ENCODE measurements around the gene SASH1. TPM values are rescaled to one million over a fixed set of nuclear protein-coding genes. Genes with fewer than 3 reads are reported as not detected.
A peak's percentile ranks its signal among the peaks of the same experiment; 100 is the strongest.

SASH1 gene
- total RNA-seq, 1 experiment from 2014 or later, result 33.2 TPM

DNA sequence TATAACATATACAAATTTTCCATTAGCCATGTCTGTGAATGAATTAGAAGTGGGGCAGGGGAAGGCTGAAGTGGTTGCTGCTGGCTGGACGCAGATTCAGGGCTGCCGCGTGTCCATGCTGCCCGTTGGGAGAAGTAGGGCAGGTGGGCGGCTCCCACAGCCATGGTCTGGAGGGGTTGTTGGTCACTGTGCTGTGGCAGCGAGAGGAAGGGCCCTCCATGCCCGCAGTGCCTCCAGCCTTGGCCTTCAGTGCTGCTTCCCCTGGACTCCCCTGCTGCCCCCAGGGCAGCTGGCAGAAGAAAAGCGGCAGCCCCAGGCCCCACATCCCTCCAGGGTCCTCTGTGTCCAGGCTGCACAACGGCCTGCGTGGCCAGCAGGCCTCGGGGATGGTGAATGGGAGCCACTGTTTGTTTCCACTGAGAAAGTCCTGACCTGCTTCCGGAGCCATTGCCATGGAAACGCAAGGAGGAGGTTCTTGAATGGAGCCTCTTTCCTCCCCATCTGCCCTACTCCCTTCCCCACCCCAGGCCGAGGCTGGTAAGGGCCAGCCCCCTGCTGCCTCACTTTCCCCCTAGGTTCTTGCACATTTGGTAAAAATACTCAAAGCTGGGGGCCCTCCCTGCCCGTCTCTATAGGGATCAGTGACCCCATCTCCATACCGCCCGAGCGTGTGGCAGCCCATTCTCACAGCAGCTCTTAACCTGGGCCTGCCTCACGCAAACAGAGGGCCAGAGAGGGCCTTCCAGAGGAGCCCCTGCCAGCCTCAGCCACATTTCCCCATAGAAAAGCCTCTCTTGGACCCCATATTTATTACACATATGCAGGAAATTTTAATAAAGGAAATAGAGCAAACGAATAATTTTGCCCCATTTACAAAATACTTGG is 113.3 kb downstream of the SASH1 start:
- Histone ChIP-seq H2BK12ac (ENCODE audit: insufficient read length, low read depth, low read length) (no peak overlapping the region), H3T11ph (ENCODE audit: low read length) (no peak overlapping the region), H3K4me2 (ENCODE audit: insufficient read depth, insufficient read length, low read length) (no peak overlapping the region), H3K27ac (ENCODE audit: insufficient read length, low read depth, low read length) (no peak overlapping the region), H2BK5ac (ENCODE audit: insufficient read length, low read length) (no peak overlapping the region), H3K79me1 (ENCODE audit: insufficient read depth, low read depth, low read length, poor library complexity, severe bottlenecking) (no peaks in the 10 kb centered on the region), H3K56ac (ENCODE audit: insufficient read length, low read depth, low read length) (no peak overlapping the region), H3K9me3 (ENCODE audit: control insufficient read depth, low read depth, low read length) (no peaks in the 10 kb centered on the region), H3K23ac (ENCODE audit: insufficient read length, low read depth, low read length) (no peak overlapping the region), H2BK120ac (ENCODE audit: low read depth, low read length, poor library complexity, severe bottlenecking) (no peak overlapping the region), H2AK5ac (ENCODE audit: insufficient read length, low read length) (no peak overlapping the region), H3K23me2 (ENCODE audit: insufficient read length, low read depth, low read length, poor library complexity, severe bottlenecking) (no peaks in the 10 kb centered on the region), H2AFZ (ENCODE audit: low read length) (no peak overlapping the region), H3K79me2 (ENCODE audit: insufficient read depth, low read length) (no peaks in the 10 kb centered on the region), H4K91ac (ENCODE audit: insufficient read length, low read depth, low read length) (no peak overlapping the region), H4K5ac (ENCODE audit: insufficient read length, low read depth, low read length) (no peak overlapping the region), H3K9ac (ENCODE audit: extremely low read depth, insufficient read length, low read length) (no peak overlapping the region), H3K18ac (ENCODE audit: insufficient read length, low read depth, low read length) (no peak overlapping the region), H4K20me1 (ENCODE audit: control insufficient read depth, insufficient read depth, insufficient read length) (no peaks in the 10 kb centered on the region), H3K4ac (ENCODE audit: low read depth, low read length) (no peak overlapping the region), H3K4me1 (ENCODE audit: insufficient read depth, low read length) (no peaks in the 10 kb centered on the region), H3K27me3 (ENCODE audit: insufficient read depth, low read length) (no peaks in the 10 kb centered on the region), H2BK20ac (ENCODE audit: low read depth, low read length, poor library complexity, severe bottlenecking) (no peak overlapping the region), H3K14ac (ENCODE audit: insufficient read depth, low read length) (peak overlapping the region; percentile 31; the same call in 1 of the 2 replicates), H4K8ac (replicated peaks; ENCODE audit: insufficient read length, low read depth, low read length) (no peak overlapping the region), H2BK15ac (ENCODE audit: low read depth, low read length) (no peak overlapping the region)
- H3K4me3 Mint-ChIP-seq, result no peak overlapping the region
- no peaks in the 10 kb centered on the region for H3K9me3 Mint-ChIP-seq
- no peak for DNase-seq
- no CpG with 5 or more reads among the region's 20 CpGs for WGBS (ENCODE audit: extremely low coverage, insufficient read length, low lambda C conversion rate)
- no peaks in the 10 kb centered on the region for H3K27me3 Mint-ChIP-seq (ENCODE audit: low read depth)
- peaks cover 0 to 8% (median 0%) of the 10 kb centered on the region in 3 experiments; a peak in 3 of 7 replicates for H3K36me3 Mint-ChIP-seq (ENCODE audit: insufficient read depth in 1 of 3, low read depth in 3 of 3)
- peaks cover 3 to 8% of the 10 kb centered on the region in 2 experiments for H3K4me1 Mint-ChIP-seq
- TF ChIP-seq, protein P1, sequence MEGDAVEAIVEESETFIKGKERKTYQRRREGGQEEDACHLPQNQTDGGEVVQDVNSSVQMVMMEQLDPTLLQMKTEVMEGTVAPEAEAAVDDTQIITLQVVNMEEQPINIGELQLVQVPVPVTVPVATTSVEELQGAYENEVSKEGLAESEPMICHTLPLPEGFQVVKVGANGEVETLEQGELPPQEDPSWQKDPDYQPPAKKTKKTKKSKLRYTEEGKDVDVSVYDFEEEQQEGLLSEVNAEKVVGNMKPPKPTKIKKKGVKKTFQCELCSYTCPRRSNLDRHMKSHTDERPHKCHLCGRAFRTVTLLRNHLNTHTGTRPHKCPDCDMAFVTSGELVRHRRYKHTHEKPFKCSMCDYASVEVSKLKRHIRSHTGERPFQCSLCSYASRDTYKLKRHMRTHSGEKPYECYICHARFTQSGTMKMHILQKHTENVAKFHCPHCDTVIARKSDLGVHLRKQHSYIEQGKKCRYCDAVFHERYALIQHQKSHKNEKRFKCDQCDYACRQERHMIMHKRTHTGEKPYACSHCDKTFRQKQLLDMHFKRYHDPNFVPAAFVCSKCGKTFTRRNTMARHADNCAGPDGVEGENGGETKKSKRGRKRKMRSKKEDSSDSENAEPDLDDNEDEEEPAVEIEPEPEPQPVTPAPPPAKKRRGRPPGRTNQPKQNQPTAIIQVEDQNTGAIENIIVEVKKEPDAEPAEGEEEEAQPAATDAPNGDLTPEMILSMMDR (conservative IDR thresholded peaks at IDR 0.05), result no peak
- H3K27ac Mint-ChIP-seq, result peak overlapping the region in 1 of 3 experiments; percentile 57; a peak in 2 of 7 replicates
